GM18499 (cell line): ENCODE data around the gene CKS1B.
A peak's percentile ranks its signal among the peaks of the same experiment; 100 is the strongest.

Experiments used
- ATAC-seq: cut with Tn5 transposase; IDR thresholded peaks from one replicate; pipeline ENCODE4 v1.9.1; 2021; ENCODE audit warnings: moderate number of reproducible peaks; ENCODE audit not compliant: insufficient read depth, unreplicated experiment

CKS1B gene

DNA sequence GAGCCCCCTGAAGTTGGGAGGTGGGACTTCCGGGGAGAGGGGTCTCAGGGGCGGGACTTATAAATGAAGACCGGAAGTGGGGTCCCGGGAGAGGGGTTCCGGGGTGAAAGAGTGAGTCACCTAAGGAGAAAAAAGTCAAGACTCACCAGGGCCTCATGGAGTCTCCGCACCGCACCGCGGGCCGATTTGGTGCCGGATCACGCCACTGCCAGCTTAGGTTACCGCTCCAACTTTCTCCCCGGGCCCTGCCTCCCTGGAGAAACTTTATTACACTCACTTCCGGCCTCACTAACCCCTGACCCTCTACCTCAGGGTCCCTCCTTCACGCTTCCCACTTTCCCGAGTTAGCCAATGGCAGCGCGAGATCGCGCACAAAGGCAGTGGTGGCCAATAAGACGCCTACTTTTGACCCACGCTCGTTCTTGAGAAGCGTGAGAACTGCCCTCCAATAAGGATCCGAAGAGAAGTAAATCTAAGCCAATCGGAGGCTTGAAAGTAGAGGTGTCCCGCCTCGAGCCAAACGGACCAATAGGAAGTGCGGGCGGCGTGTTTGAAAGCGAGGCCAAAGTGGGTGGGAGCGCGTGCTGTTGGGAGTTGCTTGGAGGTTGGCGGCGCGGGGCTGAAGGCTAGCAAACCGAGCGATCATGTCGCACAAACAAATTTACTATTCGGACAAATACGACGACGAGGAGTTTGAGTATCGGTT, at the start of gene CKS1B:
TSS of gene CKS1B (plus strand) at position 580 of the 706 bp plus-strand sequence. CDS start at position 645, 65 bp downstream.
- peak; percentile 72 for ATAC-seq

DNA sequence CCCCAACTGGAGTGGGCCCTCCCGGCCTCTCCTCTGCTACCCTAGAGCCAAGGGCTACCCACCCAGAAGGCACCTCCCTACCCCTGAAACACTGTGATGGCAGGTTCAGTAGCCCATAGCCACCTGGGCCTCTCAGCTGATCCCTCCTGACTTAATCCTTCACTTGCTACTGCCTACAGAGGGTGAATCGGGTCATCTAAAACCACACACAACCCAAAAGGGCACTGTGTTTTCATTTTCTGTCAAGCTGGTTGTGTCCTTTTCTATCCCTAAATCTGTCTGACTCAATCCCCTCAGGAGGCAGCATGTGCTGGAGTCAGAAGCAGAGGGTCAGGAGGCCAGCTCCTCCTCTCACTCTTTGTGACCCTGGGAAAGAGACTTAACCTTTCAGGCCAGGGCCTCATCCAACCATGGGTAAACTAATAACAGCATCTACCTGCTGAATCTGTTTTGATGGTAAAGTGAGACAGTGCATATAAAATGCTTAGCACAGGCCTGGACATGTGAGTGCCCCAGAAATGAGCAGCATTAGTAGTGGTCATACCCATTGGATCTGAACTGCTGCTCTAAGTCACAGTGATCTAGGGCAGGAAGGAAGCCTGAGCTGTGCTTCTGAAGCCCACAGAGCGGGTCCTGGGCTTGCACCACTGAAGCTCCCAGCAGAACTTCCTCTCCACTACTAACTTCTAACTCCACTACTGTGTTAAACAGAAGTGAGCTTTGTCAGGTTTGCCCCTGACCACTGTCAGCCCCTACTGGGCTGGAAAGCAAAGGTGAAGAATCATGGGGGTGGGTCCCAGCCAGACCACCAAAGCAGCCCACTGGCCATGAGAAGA, 48.9 kb upstream of the CKS1B start:
- ATAC-seq: no peak

- ATAC-seq: no peak
Observed at GRCh38 chr1:154926201-154926600, 48.3 kb upstream of the CKS1B start.

DNA sequence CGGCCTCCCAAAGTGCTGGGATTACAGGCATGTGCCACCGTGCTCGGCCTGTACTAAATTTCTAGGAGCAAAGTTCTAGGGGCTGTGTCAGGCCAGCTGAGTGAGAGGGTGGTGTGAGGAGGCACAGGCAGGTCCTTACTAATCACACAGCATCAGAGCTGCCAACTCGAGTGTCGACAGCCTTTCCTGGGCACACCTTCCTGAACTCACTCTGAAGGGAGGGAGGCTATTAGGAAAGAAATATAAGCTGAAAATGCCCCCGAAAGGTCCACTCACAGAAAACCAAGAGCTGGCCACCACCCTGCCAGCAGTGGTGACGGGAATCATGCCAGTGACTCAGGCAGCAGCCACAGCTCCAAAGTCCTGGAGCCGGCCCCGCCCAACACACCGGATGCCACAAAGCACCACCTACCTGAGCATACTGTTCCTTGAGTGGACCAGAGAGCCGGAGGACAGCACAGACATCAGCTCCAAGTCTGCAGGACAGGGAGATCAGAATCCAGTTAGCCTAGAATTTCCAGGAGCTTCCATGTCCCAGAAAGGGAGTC, 42.5 kb upstream of the CKS1B start:
- ATAC-seq: no peak

DNA sequence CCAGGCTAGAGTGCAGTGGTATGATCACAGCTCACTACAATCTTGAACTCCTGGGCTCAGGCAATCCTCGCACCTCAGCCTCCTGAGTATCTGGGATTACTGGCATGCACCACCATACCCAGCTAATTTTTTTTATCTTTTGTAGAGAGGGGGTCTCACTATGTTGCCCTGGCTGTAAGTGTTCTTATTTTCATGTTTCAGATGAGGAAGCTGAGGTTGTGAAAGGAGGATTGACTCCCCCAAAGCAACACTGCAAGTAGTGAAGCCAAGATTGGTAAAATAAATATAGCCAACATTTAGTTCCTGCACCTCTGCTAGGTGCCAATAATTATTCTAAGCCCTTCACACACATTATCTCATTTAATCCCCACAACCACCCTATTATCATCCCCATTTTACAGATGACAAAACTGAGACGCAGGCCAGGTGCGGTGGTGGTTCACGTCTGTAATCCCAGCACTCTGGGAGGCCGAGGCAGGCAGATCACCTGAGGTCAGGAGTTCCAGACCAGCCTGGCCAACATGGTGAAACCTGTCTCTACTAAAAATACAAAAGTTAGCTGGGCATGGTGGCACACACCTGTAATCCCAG, 40.0 kb upstream of the CKS1B start:
- ATAC-seq: no peak

DNA sequence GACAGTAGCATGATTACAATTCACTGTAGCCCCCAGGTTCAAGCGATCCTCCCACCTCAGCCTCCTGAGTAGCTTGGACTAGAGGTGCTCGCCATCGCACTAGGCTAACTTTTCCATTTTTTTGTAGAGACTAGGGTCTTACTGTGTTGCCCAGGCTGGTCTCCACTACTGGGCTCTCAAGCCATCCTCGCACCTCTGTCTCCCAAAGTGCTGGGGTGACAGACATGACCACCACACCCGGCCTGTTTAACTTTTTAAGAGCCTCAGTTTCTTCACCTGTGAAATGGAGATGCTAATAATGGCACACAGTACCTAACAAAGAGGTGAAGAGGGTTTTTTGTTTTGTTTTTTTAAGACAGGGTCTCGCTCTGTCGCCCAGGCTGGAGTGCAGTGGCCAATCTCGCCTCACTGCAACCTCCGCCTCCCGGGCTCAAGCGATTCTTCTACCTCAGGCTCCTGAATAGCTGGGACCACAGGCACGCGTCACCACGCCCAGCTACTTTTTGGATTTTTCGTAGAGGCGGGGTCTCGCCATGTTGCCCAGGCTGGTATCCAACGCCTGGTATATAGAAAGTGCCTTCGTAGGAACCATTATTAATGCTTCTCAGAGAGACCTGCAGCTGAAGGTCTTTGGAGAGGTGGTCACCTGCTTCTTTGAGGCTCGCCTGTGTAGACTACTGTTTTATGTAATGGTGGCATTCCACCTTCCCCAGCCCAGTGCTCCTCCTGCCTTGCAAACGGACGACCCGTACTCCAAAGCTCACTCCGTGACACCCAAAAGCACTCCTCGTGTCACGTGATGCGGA, 38.5 kb upstream of the CKS1B start:
- ATAC-seq: no peak

DNA sequence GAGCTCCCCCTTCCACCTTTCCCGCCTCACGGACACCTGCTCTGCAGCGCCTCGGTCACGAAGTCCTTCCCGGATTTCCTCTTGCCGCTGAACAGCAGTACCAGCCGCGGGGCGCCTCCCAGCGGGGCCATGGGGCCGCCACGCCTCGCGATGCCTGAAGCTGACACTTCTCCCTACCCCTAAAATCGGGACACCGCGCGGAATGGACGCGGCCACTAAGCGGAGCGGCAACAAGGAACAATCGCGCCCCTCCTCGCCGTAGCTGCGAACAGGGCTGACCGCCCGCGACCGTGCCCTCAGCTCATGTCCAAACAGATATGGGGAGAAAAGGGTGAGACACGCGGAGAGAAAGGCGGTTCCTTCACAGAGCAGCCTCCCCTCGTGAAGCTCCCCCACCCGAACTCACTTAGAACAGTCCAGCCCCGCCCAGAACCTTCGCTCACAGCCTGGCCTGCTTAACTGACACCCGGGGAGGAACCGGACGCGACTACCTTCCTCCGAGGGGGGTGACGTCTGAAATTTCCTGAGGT, 37.9 kb upstream of the CKS1B start, which contains the start of gene PMVK:
TSS of gene PMVK (minus strand) at position 165 of the 530 bp plus-strand sequence. CDS start at position 131, 34 bp downstream.
- peak; percentile 33 for ATAC-seq

GRCh38 chr1:154937085-154937987, 37.1 kb upstream of the CKS1B start:
- peak; percentile 33 for ATAC-seq

DNA sequence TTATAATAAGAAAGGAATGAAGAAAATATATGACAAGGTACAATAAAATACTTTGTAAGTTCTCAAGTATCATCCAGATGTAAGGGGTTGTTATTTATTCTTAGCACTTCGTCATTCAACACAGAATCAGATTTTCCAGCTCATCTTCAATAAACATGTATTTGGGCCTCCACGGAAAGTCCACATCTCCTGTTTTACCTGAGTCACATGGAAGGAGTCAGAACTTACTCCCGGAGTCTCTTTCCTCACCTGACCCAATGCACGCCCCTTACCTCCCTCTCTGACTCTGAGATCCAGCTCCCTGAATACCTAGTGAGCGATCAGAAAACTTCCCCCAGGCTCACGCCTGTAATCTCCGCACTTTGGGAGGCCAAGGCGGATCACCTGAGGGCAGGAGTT, 36.5 kb upstream of the CKS1B start:
- no peak for ATAC-seq

GRCh38 chr1:154938604-154939399, 35.7 kb upstream of the CKS1B start:
- ATAC-seq: no peak

- no peak for ATAC-seq
Observed at GRCh38 chr1:154940213-154940560, 34.3 kb upstream of the CKS1B start.

GRCh38 chr1:154940651-154941194, 33.8 kb upstream of the CKS1B start:
- no peak for ATAC-seq

DNA sequence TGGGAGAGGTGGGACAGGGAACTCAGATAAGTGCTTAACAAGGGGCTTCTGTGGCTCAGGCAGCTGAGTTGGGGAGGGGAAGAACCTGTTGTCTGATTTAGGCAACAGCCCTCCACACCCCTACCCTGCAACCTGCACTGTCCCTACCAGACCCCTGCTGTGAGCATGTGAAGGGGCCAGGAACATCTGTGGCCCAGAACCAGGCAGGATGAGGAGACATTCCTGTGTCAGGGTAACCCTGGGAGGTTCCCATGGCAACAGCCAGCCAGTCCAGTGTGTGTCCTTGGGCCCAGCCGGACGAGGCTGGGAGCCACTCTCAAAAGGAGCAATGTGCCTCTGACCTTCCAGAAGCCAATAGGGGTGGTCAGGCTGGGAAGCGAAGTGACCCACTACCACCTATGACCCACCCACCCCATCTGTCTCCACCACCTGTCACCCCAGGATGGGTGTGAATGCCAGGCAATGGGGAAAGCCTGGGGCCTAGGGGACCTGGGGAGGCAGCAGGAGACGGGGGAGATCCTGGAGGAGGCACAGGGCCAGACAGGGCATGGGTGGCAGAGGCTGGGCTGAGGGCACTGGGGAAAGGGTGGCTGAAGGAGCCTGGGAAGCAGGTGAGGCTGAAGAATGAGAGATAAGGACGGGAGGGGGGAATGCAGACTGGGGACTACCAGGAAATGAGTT, 33.0 kb upstream of the CKS1B start:
- ATAC-seq: no peak

GRCh38 chr1:154943649-154944400, 30.7 kb upstream of the CKS1B start:
- ATAC-seq: no peak

DNA sequence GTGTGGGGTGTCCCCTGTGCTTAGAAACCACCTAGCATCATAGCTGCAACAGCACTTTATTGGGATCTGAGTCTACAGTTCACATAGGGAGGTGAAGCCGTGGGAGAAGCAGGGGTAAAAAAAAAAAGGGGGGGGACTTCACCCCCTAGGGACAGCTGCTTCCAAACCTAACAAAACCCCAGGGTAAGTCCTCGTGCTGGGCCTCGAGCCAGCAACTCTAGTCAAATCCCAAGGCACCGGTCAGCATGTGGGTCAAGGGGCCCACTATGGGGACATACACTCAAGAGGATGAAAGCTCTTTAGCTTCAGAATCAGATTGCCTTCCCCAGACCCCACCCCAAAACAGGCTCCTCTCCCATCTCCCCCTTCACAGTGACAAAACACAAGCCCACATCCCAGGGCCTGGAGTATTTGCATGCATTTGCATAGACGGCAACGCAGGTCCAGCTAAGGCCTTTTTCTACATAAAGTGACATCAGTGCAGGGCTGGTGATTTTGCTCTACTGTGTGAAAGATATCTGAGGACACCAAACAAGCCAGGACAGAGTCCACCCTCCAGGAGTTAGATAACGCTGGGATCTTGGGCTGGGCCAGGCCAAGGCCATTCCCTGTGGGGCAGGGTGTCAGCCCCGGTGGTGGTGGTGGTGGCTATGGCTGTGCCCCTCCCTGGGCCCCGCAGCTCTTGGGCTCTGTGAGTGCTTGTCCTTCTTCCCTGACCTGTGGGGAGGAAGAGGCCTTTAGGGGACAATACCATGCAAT, 29.9 kb upstream of the CKS1B start:
- ATAC-seq: no peak
